Measurements from ENCODE around the gene SLC6A6.

Gene SLC6A6

GRCh38 chr3:14516738-14517345 lies 114.4 kb downstream of the SLC6A6 start:
- in situ Hi-C loops (cut with MboI; ENCODE audit: low sequenced_read_pairs): no loop called here

GRCh38 chr3:14517601-14518431 lies 115.4 kb downstream of the SLC6A6 start:
- in situ Hi-C loops (cut with MboI; ENCODE audit: low sequenced_read_pairs): no loop called here

DNA sequence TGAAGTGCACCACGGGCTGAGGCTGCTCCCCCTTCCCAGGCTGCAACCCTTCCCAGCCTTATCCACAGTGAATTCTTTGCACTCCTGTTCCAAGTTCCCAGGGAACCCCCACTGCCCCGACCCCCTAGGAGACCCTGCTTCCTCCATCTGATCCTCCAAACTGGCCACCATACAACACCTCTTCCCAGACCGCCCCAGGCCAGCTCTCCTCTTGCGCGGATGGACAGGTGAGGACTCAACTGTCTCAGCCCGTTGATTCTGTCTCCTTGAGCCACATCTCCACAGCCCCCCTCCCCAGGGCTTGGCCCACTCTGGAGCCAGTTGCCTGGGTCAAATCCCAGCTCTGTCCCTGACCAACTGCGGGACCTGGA lies 116.0 kb downstream of the SLC6A6 start:
- in situ Hi-C loops (cut with MboI; ENCODE audit: low sequenced_read_pairs): no loop called here

- in situ Hi-C loops (cut with MboI; ENCODE audit: low sequenced_read_pairs): no loop called here
Measured at GRCh38 chr3:14518893-14519292, 116.5 kb downstream of the SLC6A6 start.

DNA sequence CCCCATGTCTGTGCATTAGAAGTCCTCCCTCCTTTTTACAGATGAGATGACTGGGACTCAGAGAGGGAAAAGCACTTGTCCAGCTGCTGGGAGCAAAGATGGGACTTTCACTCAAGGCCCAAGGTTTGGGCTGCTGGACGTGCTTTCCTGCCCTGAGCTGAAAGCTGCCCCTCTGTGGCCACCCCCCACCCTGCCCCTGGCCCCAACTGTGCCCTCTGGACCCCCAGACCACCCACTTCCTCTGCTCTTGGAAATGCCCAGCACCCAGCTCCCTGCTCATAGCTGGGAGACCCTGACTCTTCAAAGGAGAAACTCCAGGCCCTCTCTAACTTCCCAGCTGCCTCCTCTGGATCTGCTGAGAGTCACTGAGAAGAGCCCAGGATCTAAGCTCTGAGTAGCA lies 117.0 kb downstream of the SLC6A6 start:
- in situ Hi-C loops (cut with MboI; ENCODE audit: low sequenced_read_pairs): no loop called here

- in situ Hi-C loops (cut with MboI; ENCODE audit: low sequenced_read_pairs): no loop called here
Measured at GRCh38 chr3:14520149-14520548, 117.7 kb downstream of the SLC6A6 start.

DNA sequence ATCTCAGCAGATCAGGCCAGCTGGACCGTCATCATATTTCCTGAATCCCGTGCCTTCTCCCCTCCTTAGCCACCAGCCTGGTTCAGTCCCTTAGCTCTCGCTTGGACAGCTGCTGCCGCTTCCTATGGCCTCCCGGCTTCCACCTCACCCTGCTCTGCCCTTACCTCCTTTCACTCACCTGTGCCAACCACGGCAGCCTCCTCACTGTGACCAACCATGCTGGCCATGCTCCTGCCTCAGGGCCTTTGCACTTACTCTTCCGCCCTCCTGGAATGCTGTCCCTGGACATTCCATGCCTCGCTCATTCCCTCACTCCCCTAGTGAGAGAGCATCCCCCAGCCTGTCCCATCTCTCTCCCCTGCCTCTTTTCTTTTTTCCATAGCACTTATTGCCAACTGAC lies 118.6 kb downstream of the SLC6A6 start:
- in situ Hi-C loops (cut with MboI; ENCODE audit: low sequenced_read_pairs): no loop called here

- in situ Hi-C loops (cut with MboI; ENCODE audit: low sequenced_read_pairs): no loop called here
Measured at GRCh38 chr3:14521611-14522010, 119.2 kb downstream of the SLC6A6 start.

DNA sequence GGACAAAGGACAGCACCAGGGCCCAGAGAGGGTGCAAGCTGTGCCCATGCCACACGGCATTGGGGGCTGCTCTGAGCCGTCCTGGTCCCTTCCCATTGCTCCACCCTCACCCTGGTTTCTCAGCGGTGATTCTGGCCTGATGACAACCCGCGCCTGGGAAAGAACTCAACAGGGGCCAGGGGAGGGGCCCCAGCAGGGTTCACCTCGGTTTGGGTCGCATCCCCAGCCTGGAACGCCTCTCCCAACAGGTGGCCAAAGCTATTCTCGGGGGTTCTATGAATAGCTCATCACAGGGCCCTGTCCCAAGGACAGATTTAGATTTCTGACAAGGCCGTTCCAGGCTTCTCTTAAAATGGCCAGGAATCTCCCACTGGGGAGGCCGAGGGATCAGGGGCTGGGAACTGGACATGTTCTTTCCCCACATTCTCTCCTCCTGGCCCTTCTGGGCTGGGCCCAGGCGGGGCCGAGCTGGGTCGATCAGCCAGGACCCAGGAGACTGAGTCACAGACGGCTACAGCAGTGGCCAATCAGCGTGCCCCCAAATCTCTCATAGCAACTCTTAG lies 119.8 kb downstream of the SLC6A6 start:
- in situ Hi-C loops (cut with MboI; ENCODE audit: low sequenced_read_pairs): no loop called here

DNA sequence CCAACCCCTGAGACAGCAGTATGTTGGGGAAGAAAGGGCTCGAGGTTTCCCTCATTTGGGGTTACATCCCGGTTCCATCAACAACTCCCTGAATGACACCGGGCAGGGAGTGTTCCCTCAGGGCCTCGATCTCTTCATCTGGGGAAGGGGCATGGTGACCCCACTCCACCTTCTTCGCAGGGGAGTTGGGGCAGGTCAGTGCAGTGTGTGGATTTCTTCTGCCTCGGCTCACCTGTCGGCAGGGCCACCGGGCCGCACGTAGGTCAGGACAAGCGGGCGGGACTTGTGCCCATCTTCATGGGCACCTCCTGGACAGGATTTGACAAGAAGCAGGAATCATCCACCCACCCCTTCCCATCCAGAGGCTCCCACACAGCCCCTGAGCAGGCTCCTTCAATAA lies 120.4 kb downstream of the SLC6A6 start:
- in situ Hi-C loops (cut with MboI; ENCODE audit: low sequenced_read_pairs): no loop called here

- in situ Hi-C loops (cut with MboI; ENCODE audit: low sequenced_read_pairs): no loop called here
Measured at GRCh38 chr3:14523792-14524191, 121.4 kb downstream of the SLC6A6 start.

DNA sequence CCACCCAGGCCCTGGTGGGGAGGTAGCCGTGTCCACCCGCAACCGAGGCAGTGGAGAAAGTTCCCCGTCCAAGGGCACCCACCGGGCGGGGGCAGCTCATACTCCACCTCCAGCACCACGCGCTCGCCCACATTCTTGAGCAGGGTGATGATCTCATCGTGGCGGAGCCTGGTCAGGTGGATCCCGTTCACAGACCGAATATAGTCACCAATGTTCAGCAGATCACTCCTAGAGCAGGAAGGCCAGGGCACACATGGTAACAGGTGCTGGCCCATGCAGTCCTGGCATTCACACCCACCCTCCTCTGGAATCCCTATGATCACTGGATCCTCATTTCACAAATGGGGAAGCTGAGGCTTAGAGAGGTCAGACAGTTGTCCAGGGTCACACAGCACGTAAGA lies 121.9 kb downstream of the SLC6A6 start:
- in situ Hi-C loops (cut with MboI; ENCODE audit: low sequenced_read_pairs): no loop called here

- in situ Hi-C loops (cut with MboI; ENCODE audit: low sequenced_read_pairs): no loop called here
Measured at GRCh38 chr3:14524920-14525660, 122.7 kb downstream of the SLC6A6 start.

DNA sequence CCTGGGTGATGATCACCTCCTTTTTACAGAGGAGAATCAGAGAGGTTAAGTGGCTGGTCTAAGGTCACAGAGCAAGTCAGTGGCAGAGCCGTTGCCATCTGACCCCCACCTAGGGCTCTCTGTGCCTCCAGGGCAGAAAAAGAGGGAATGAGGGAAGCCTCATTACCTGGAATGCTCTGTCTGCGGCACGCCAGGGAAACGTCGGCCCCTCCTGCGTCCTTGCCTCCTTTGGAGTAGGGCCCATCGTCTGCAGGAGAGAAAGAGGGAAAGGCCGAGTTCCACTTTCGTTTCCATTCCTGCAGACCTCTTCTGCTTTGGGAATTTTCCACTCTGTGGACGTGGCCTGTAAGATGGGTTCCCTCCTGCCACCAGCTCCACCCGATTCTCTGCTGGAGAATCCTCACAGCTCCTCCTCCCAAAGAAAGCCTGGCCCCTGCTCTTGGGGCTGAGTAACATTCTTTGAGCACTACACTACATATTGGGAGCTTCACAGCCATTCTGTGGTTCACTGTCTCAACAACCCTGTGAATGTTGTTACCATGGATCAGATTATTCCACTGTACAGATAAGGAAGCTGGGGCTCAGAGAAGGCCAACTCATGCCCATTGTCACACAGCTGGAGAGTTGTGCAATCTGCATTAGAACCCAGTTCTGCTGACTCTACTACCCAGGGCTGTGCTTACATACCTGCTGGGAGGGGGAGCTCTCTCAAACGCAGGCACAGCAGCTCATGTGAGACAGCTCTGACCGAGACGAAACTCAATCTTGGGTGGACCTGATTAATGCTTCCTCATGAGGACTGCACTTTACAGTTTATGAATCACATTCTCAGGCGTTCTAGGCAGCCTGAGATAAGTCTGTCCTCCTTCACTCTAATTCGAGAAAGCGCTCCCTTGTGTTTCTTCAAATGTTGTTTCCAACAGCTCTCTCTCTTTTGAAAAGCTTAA lies 123.6 kb downstream of the SLC6A6 start:
- in situ Hi-C loops (cut with MboI; ENCODE audit: low sequenced_read_pairs): no loop called here

DNA sequence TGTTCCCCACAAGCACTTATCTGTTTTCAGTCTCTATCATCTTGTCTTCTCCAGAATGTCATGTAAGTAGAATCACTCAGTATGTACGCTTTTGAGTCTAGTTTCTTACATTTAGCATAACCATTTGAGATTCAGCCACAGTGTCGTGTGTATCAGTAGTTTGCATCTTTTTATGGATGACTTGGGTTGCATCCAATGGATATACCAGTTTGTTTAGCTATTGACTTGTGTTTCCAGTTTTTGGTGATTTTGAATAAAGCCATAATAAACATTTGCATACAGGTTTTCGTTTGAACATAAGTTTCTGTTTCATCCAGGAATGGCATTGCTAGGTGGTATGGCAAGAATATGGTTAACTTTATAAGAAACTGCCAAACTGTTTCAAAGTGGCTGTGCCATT lies 125.7 kb downstream of the SLC6A6 start:
- in situ Hi-C loops (cut with MboI; ENCODE audit: low sequenced_read_pairs): no loop called here

GRCh38 chr3:14531856-14532395 lies 129.5 kb downstream of the SLC6A6 start:
- in situ Hi-C loops (cut with MboI; ENCODE audit: low sequenced_read_pairs): no loop called here

- in situ Hi-C loops (cut with MboI; ENCODE audit: low sequenced_read_pairs): no loop called here
Measured at GRCh38 chr3:14532691-14533456, 130.5 kb downstream of the SLC6A6 start.

- in situ Hi-C loops (cut with MboI; ENCODE audit: low sequenced_read_pairs): no loop called here
Measured at GRCh38 chr3:14533457-14533958, 131.1 kb downstream of the SLC6A6 start.

DNA sequence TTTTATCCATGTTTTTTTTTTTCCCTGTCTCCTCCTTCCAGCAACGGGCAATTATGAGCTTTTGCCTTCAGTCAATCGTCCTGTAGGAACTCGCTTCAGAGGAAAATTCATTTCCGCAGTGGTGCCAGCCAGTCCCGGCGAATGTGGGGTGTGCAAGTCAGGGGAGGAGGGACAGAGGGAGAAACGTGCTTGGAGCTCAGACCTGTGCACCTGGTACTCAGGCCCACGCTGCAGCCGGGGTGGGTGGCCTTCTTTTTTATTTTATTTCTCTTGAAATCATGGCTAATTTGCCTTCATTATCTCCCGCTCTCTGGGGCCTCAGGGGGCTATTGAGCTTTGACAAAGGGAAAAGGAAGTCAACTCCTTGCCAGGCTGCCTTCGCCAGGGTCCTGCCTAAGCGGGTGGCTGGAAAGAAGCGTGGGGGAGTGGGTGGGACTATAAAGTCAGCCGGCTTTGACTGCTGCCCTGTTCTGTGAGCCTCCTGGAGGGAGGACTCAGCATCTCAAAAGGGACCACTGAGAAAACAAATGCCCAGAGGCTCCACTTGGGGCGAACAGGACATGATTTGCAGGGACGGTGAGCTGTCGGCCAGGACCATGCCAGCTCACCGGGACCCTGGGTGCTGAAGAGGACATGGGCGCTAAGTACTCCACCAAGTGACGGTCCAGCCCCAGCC lies 132.2 kb downstream of the SLC6A6 start:
- in situ Hi-C loops (cut with MboI; ENCODE audit: low sequenced_read_pairs): no loop called here

Measured in HL-60/S4 treated with retinoic acid at 250 ng/mL for 4 days and 3 days (cell line).